ENCODE results near the gene HDAC10. TPM values are rescaled to one million over a fixed set of nuclear protein-coding genes. Genes with fewer than 3 reads are reported as not detected.

Gene HDAC10
- polyA plus RNA-seq, 1 of the 3 experiments (the other 2 are of a cell fraction) = 51.9 TPM

- CTCF ChIA-PET = no interaction called here
- H2AFZ ChIP-seq (ENCODE audit: low read depth) = no peak overlapping the region
- POLR2A ChIA-PET = no interaction called here
Measured at GRCh38 chr22:50197856-50198623, 53.0 kb downstream of the HDAC10 start.

More at GRCh38 chr22:50197856-50198623, 53.0 kb downstream of the HDAC10 start:
- H3K9ac ChIP-seq = no peak overlapping the region
- H3F3A ChIP-seq (replicated peaks; ENCODE audit: insufficient read depth) = no peaks in the 10 kb centered on the region
- H3K4me1 ChIP-seq (ENCODE audit: control insufficient read depth in 1 of 2, insufficient read depth in 2 of 2, low read depth in 1 of 2, low read length in 1 of 2) = peaks cover 0 to 15% of the 10 kb centered on the region in 2 experiments; a peak in 1 of 4 replicates
- H3K36me3 ChIP-seq (replicated peaks in 1 of 2; ENCODE audit: control insufficient read depth in 1 of 2, insufficient read depth in 2 of 2, low read length in 1 of 2) = peaks cover 6 to 40% of the 10 kb centered on the region in 2 experiments
- no peaks in the 10 kb centered on the region for H3K9me3 ChIP-seq
- no peak overlapping the region for H3K27ac ChIP-seq (ENCODE audit: low read depth in 2 of 2, low read length in 1 of 2)
- no peak for DNase-seq
- peaks cover 18% of the 10 kb centered on the region for H3K79me2 ChIP-seq (ENCODE audit: insufficient read depth)
- no peaks in the 10 kb centered on the region for H3K9me2 ChIP-seq
- no peak overlapping the region for H3K4me2 ChIP-seq
- TF ChIP-seq EP300 (IDR thresholded peaks at IDR 0.05; ENCODE audit: borderline replicate concordance in 1 of 2, low read depth in 1 of 2, low read length in 1 of 2) (no peak), ZBTB33 (IDR thresholded peaks at IDR 0.05; ENCODE audit: borderline replicate concordance, low read depth) (no peak), REST (IDR thresholded peaks at IDR 0.05; ENCODE audit: low read depth, low read length) (no peak), RAD21 (IDR thresholded peaks at IDR 0.05; ENCODE audit: low read length) (no peak), TAF1 (IDR thresholded peaks at IDR 0.05; ENCODE audit: borderline replicate concordance, low read depth, low read length) (no peak), FOXM1 (IDR thresholded peaks at IDR 0.05; ENCODE audit: low read depth) (no peak), CTCF (IDR thresholded peaks at IDR 0.05) (no peak), NRF1 (IDR thresholded peaks at IDR 0.05; ENCODE audit: low read depth, low read length) (no peak), RCOR1 (IDR thresholded peaks at IDR 0.05; ENCODE audit: low read length) (no peak), MEF2A (IDR thresholded peaks at IDR 0.05; ENCODE audit: borderline replicate concordance, low read depth) (no peak), RXRA (IDR thresholded peaks at IDR 0.05; ENCODE audit: borderline replicate concordance, low read depth) (no peak), SMC3 (IDR thresholded peaks at IDR 0.05; ENCODE audit: low read depth, low read length) (no peak), JUND (IDR thresholded peaks at IDR 0.05) (no peak), PBX3 (IDR thresholded peaks at IDR 0.05) (no peak)
- H4K20me1 ChIP-seq (ENCODE audit: insufficient read depth) = peaks cover 6% of the 10 kb centered on the region
- no peaks in the 10 kb centered on the region for H3K27me3 ChIP-seq (ENCODE audit: insufficient read depth)
- WGBS (ENCODE audit: low lambda C conversion rate) = 96% methylated on average over 26 of the region's 61 CpGs
- no peak overlapping the region for H3K4me3 ChIP-seq (ENCODE audit: low read depth in 2 of 2, low read length in 1 of 2)
